Suprapubic skin (tissue), 3 donors: ENCODE results near the gene DEPDC1B.

ENCODE experiments used
- EP300 ChIP-seq: sonication (generic); formaldehyde crosslinking; IDR thresholded peaks from one replicate; pipeline ENCODE4 v1.6.1; 2017; ENCODE audit warnings: antibody characterized with exemption
- TF ChIP-seq, protein P1 (sequence below), 2 donors: fragments of 200-600 bp in 1 of 2; fragments of 450-650 bp in 1 of 2; sonication (generic) in 1 of 2; IDR thresholded peaks; one replicate each; pipeline ENCODE4 v1.5.1; 2016 to 2019; ENCODE audit warnings: antibody characterized with exemption in 2 of 2, mild to moderate bottlenecking in 1 of 2, moderate library complexity in 1 of 2

DNA sequence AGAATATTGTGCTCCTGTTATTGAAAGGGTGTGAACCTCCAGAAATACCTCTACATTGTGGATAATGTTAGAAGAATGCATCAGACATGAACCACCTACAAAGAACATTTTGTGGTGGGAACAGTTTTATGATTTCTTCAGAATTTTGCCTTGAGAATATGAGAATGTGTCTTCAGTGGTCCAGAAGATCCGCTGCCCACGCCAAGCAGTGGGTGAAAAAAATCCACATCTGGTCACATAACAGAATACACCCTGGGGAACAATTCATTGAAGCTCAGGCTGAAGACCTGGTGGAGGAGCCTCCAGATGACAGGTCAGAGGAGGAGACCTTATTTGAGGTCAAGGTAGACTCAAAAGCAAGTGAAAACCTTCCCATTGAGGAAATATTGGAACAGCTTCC lies 69.1 kb downstream of the DEPDC1B start:
- TF ChIP-seq, protein P1, sequence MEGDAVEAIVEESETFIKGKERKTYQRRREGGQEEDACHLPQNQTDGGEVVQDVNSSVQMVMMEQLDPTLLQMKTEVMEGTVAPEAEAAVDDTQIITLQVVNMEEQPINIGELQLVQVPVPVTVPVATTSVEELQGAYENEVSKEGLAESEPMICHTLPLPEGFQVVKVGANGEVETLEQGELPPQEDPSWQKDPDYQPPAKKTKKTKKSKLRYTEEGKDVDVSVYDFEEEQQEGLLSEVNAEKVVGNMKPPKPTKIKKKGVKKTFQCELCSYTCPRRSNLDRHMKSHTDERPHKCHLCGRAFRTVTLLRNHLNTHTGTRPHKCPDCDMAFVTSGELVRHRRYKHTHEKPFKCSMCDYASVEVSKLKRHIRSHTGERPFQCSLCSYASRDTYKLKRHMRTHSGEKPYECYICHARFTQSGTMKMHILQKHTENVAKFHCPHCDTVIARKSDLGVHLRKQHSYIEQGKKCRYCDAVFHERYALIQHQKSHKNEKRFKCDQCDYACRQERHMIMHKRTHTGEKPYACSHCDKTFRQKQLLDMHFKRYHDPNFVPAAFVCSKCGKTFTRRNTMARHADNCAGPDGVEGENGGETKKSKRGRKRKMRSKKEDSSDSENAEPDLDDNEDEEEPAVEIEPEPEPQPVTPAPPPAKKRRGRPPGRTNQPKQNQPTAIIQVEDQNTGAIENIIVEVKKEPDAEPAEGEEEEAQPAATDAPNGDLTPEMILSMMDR (IDR thresholded peaks at IDR 0.05) = no peak
- TF ChIP-seq EP300 = no peak
